Caco-2 (cell line): ENCODE results near the gene LDLRAD2. TPM values are rescaled to one million over a fixed set of nuclear protein-coding genes. Genes with fewer than 3 reads are reported as not detected.

Source experiments
- BruUV-seq: library from RNA; stranded (reverse); fragments of 400-500 nt; replicated peaks from 2 replicates; lab custom pipeline; 2021; lab: Mats Ljungman, UMichigan
- CTCF ChIA-PET: fragments of 300-600 bp; sonication (Branson Sonifier 250); formaldehyde crosslinking; loops from one replicate; lab custom pipeline; 2022; ENCODE audit warnings: antibody characterized with exemption; lab: Charles Lee
- POLR2A ChIA-PET: fragments of 300-600 bp; sonication (Branson Sonifier 250); formaldehyde crosslinking; loops from one replicate; lab custom pipeline; 2022; ENCODE audit warnings: antibody characterized with exemption; lab: Charles Lee
- DNase-seq, 2 experiments: peaks; one replicate each; pipeline versions ENCODE4 v3.0.0 to v3.0.0-alpha.2; 2020 to 2022
- H3K27me3 ChIP-seq: replicated peaks from 2 replicates; pipeline ENCODE4 v1.6.0; 2011; ENCODE audit warnings: low read length; ENCODE audit not compliant: control insufficient read depth, insufficient read depth
- H3K36me3 ChIP-seq: 2 replicates; pipeline ENCODE4 v1.5.1; 2011; ENCODE audit warnings: low read length; ENCODE audit not compliant: control insufficient read depth, insufficient read depth
- H3K4me1 ChIP-seq: fragments of 250-450 bp; sonication (Bioruptor Pico); 2 replicates; pipeline ENCODE4 v1.5.1; 2020; ENCODE audit warnings: mild to moderate bottlenecking
- H3K4me3 ChIP-seq: 2 replicates; pipeline ENCODE4 v1.5.1; 2011; ENCODE audit warnings: low read depth, mild to moderate bottlenecking, control low read depth, low read length
- H3K9me3 ChIP-seq: fragments of 250-450 bp; sonication (Bioruptor Pico); 2 replicates; pipeline ENCODE4 v1.5.1; 2020; ENCODE audit warnings: mild to moderate bottlenecking, moderate library complexity
- H3K27ac Mint-ChIP-seq: one replicate; pipeline ENCODE4 v1.8.0; 2022; ENCODE audit warnings: mixed read lengths; ENCODE audit not compliant: unreplicated experiment
- H3K27me3 Mint-ChIP-seq: one replicate; pipeline ENCODE4 v1.8.0; 2022; ENCODE audit warnings: mixed read lengths; ENCODE audit not compliant: insufficient read depth, unreplicated experiment
- H3K36me3 Mint-ChIP-seq: one replicate; pipeline ENCODE4 v1.8.0; 2022; ENCODE audit warnings: mild to moderate bottlenecking, mixed read lengths; ENCODE audit not compliant: insufficient read depth, unreplicated experiment
- H3K4me1 Mint-ChIP-seq: one replicate; pipeline ENCODE4 v1.8.0; 2022; ENCODE audit warnings: low read depth, mixed read lengths; ENCODE audit not compliant: unreplicated experiment
- H3K4me3 Mint-ChIP-seq: one replicate; pipeline ENCODE4 v1.8.0; 2022; ENCODE audit warnings: mild to moderate bottlenecking, moderate library complexity, mixed read lengths; ENCODE audit not compliant: unreplicated experiment
- H3K9me3 Mint-ChIP-seq: one replicate; pipeline ENCODE4 v1.8.0; 2022; ENCODE audit warnings: mixed read lengths; ENCODE audit not compliant: unreplicated experiment
- intact Hi-C: fragments of 100-400 bp; cut with micrococcal nuclease; formaldehyde crosslinking; loops from one replicate; pipeline ENCODE4 v1.10.0; 2022; ENCODE audit not compliant: unreplicated experiment
- total RNA-seq: library from RNA; stranded (reverse); gene quantifications from 2 replicates; pipeline ENCODE4 v1.2.3, GENCODE V29; 2022
- TF ChIP-seq, protein P1 (sequence below), 2 experiments: fragments of 200-600 bp in 1 of 2; IDR thresholded peaks; 1 replicate in 1 of 2; 2 replicates in 1 of 2; pipeline versions ENCODE4 v1.5.1 to v1.8.0; 2011 to 2022; ENCODE audit warnings: antibody characterized with exemption in 1 of 2, control low read depth in 1 of 2, inconsistent platforms in 1 of 2, low read depth in 1 of 2, low read length in 1 of 2, mild to moderate bottlenecking in 1 of 2, moderate library complexity in 1 of 2; ENCODE audit not compliant: insufficient read depth in 1 of 2, severe bottlenecking in 1 of 2, unreplicated experiment in 1 of 2

Gene LDLRAD2
- total RNA-seq, 1 experiment from 2014 or later, result not detected

DNA sequence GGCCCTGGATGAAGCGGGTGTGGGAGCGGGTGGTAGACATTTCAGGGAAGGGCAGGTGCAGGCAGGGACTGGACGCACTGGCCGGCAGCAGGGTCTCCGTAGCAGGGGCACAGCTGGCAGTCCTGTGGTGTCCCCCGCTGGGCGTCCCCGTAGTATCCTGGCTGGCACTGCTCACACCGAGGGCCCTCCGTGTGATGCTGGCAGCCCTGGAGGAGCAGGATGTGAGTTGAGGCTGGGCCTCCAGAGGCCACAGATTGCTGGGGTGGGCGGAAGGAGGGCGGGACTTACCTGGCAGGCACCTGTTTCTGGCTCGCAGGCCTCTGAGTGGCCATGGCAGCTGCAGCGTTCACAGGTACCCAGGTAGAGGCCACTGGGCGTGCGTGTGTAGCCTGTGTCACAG lies 62.3 kb downstream of the LDLRAD2 start:
- Mint-ChIP-seq H3K36me3 (peaks cover 71% of the 10 kb centered on the region), H3K9me3 (no peaks in the 10 kb centered on the region), H3K27ac (no peak overlapping the region), H3K4me1 (peaks cover 2% of the 10 kb centered on the region), H3K27me3 (no peaks in the 10 kb centered on the region), H3K4me3 (no peak overlapping the region)
- no peak overlapping the region for H3K4me3 ChIP-seq
- H3K36me3 ChIP-seq, result peaks cover 2% of the 10 kb centered on the region; the same call in 1 of the 2 replicates
- POLR2A ChIA-PET, result no interaction called here
- no peaks in the 10 kb centered on the region for H3K4me1 ChIP-seq
- no peaks in the 10 kb centered on the region for H3K27me3 ChIP-seq
- CTCF ChIA-PET, result no interaction called here
- TF ChIP-seq, protein P1, sequence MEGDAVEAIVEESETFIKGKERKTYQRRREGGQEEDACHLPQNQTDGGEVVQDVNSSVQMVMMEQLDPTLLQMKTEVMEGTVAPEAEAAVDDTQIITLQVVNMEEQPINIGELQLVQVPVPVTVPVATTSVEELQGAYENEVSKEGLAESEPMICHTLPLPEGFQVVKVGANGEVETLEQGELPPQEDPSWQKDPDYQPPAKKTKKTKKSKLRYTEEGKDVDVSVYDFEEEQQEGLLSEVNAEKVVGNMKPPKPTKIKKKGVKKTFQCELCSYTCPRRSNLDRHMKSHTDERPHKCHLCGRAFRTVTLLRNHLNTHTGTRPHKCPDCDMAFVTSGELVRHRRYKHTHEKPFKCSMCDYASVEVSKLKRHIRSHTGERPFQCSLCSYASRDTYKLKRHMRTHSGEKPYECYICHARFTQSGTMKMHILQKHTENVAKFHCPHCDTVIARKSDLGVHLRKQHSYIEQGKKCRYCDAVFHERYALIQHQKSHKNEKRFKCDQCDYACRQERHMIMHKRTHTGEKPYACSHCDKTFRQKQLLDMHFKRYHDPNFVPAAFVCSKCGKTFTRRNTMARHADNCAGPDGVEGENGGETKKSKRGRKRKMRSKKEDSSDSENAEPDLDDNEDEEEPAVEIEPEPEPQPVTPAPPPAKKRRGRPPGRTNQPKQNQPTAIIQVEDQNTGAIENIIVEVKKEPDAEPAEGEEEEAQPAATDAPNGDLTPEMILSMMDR (IDR thresholded peaks at IDR 0.05; ENCODE audit: insufficient read depth in 1 of 2, low read depth in 1 of 2, low read length in 1 of 2, severe bottlenecking in 1 of 2, unreplicated experiment in 1 of 2), result no peak
- no peak for DNase-seq
- no TSS peak for BruUV-seq
- H3K9me3 ChIP-seq, result no peaks in the 10 kb centered on the region
- intact Hi-C loops, result no loop called here

Other genes with a start within 250 kb of the LDLRAD2 start
- 7.2 and 9.3 TPM in 2 replicates for gene RAP1GAP, start 142.9 kb upstream of the LDLRAD2 start, total RNA-seq
- 49.1 and 52.0 TPM in 2 replicates for gene USP48, start 29.1 kb upstream of the LDLRAD2 start, total RNA-seq
- 234 and 237 TPM in 2 replicates for gene HSPG2, start 125.0 kb downstream of the LDLRAD2 start, total RNA-seq
- gene CELA3B, start 164.8 kb downstream of the LDLRAD2 start, total RNA-seq, result not detected in 2 replicates
- not detected in 2 replicates for gene CELA3A, start 189.4 kb downstream of the LDLRAD2 start, total RNA-seq
- 240 and 251 TPM in 2 replicates for gene CDC42, start 240.4 kb downstream of the LDLRAD2 start, total RNA-seq